Cardiac fibroblast (primary cell): ENCODE data around the gene CAMKMT.

ENCODE experiments used
- DNase-seq, 2 donors: peaks; one replicate each; pipeline versions ENCODE4 v3.0.0 to v3.0.0-alpha.2; 2010; ENCODE audit warnings: low read depth in 2 of 2
- H3K4me3 ChIP-seq, 2 donors: replicated peaks in 1 of 2; 1 replicate in 1 of 2; 2 replicates in 1 of 2; pipeline ENCODE4 v1.5.1; 2011; ENCODE audit warnings: low read depth in 2 of 2, low read length in 2 of 2, mild to moderate bottlenecking in 2 of 2, moderate library complexity in 1 of 2
- CTCF ChIP-seq: IDR thresholded peaks from one replicate; pipeline ENCODE4 v1.5.1; 2011; ENCODE audit warnings: low read depth, mild to moderate bottlenecking, low read length, inconsistent platforms

The CAMKMT gene

GRCh38 chr2:44537264-44537663 lies 175.5 kb downstream of the CAMKMT start:
- DNase-seq: peak in 1 of 2 donors; percentile 50
- no peak overlapping the region for H3K4me3 ChIP-seq
- TF ChIP-seq CTCF: no peak

- DNase-seq: no peak
- TF ChIP-seq CTCF: no peak
- H3K4me3 ChIP-seq: no peak overlapping the region
Observed at GRCh38 chr2:44542520-44542919, 180.8 kb downstream of the CAMKMT start.

- DNase-seq: no peak
- H3K4me3 ChIP-seq: no peak overlapping the region
- TF ChIP-seq CTCF: no peak
Observed at GRCh38 chr2:44543773-44544725, 182.3 kb downstream of the CAMKMT start.

GRCh38 chr2:44545005-44545404 lies 183.3 kb downstream of the CAMKMT start:
- H3K4me3 ChIP-seq: no peak overlapping the region
- no peak for TF ChIP-seq CTCF
- no peak for DNase-seq

GRCh38 chr2:44546459-44547127 lies 184.8 kb downstream of the CAMKMT start:
- no peak for TF ChIP-seq CTCF

GRCh38 chr2:44547718-44548117 lies 186.0 kb downstream of the CAMKMT start:
- DNase-seq: no peak
- no peak for TF ChIP-seq CTCF
- no peak overlapping the region for H3K4me3 ChIP-seq

More at GRCh38 chr2:44546459-44547127, 184.8 kb downstream of the CAMKMT start:
- no peak overlapping the region for H3K4me3 ChIP-seq
- no peak for DNase-seq
